HEK293 (cell line): ENCODE results near the gene ATP5PO.

Source experiments
- ATF2 ChIP-seq: fragments of 450-650 bp; formaldehyde crosslinking; IDR thresholded peaks from 2 replicates; pipeline ENCODE4 v1.5.1; 2016; ENCODE audit warnings: missing biosample characterization, missing genetic modification characterization, low read depth
- PRDM1 ChIP-seq: fragments of 450-650 bp; formaldehyde crosslinking; IDR thresholded peaks from 2 replicates; pipeline ENCODE4; 2016; ENCODE audit warnings: missing biosample characterization, missing genetic modification characterization
- PRDM6 ChIP-seq: fragments of 450-650 bp; formaldehyde crosslinking; IDR thresholded peaks from 2 replicates; pipeline ENCODE4 v1.5.1; 2017; ENCODE audit warnings: missing biosample characterization, missing genetic modification characterization
- REPIN1 ChIP-seq: fragments of 450-650 bp; formaldehyde crosslinking; IDR thresholded peaks from 2 replicates; pipeline ENCODE4 v1.5.1; 2017; ENCODE audit warnings: missing biosample characterization, missing genetic modification characterization, low read depth
- SCRT2 ChIP-seq: fragments of 450-650 bp; formaldehyde crosslinking; IDR thresholded peaks from 2 replicates; pipeline ENCODE4 v1.5.1; 2016; ENCODE audit warnings: missing biosample characterization, missing genetic modification characterization
- ZBTB7A ChIP-seq: fragments of 450-650 bp; formaldehyde crosslinking; IDR thresholded peaks from 2 replicates; pipeline ENCODE4 v1.5.1; 2016; ENCODE audit warnings: low read depth, missing biosample characterization, missing genetic modification characterization
- ZEB2 ChIP-seq: fragments of 450-650 bp; formaldehyde crosslinking; IDR thresholded peaks from 2 replicates; pipeline ENCODE4 v1.5.1; 2016; ENCODE audit warnings: missing biosample characterization, missing genetic modification characterization
- ZNF146 ChIP-seq: fragments of 450-650 bp; formaldehyde crosslinking; IDR thresholded peaks from 2 replicates; pipeline ENCODE4 v1.5.1; 2016; ENCODE audit warnings: missing biosample characterization, missing genetic modification characterization
- ZNF16 ChIP-seq: fragments of 450-650 bp; formaldehyde crosslinking; IDR thresholded peaks from 2 replicates; pipeline ENCODE4 v1.5.1; 2016; ENCODE audit warnings: low read depth, missing biosample characterization, missing genetic modification characterization
- ZNF211 ChIP-seq: fragments of 450-650 bp; formaldehyde crosslinking; IDR thresholded peaks from 2 replicates; pipeline ENCODE4 v1.5.1; 2016; ENCODE audit warnings: low read depth, missing biosample characterization, missing genetic modification characterization
- ZNF239 ChIP-seq: fragments of 450-650 bp; formaldehyde crosslinking; IDR thresholded peaks from 2 replicates; pipeline ENCODE4 v1.5.1; 2016; ENCODE audit warnings: missing biosample characterization, missing genetic modification characterization
- ZNF248 ChIP-seq: fragments of 450-650 bp; formaldehyde crosslinking; IDR thresholded peaks from 2 replicates; pipeline ENCODE4 v1.5.1; 2017; ENCODE audit warnings: missing biosample characterization, missing genetic modification characterization
- ZNF302 ChIP-seq: fragments of 450-650 bp; formaldehyde crosslinking; IDR thresholded peaks from 2 replicates; pipeline ENCODE4 v1.5.1; 2016; ENCODE audit warnings: missing biosample characterization, missing genetic modification characterization, low read depth
- ZNF354C ChIP-seq: fragments of 450-650 bp; formaldehyde crosslinking; IDR thresholded peaks from 2 replicates; pipeline ENCODE4 v1.5.1; 2016; ENCODE audit warnings: missing biosample characterization, missing genetic modification characterization, low read depth, borderline replicate concordance
- ZNF473 ChIP-seq: fragments of 450-650 bp; formaldehyde crosslinking; IDR thresholded peaks from 2 replicates; pipeline ENCODE4 v1.5.1; 2017; ENCODE audit warnings: missing biosample characterization, missing genetic modification characterization
- ZNF513 ChIP-seq: fragments of 450-650 bp; IDR thresholded peaks from 2 replicates; pipeline ENCODE4 v1.5.1; 2018; ENCODE audit warnings: missing biosample characterization, missing genetic modification characterization
- ZNF514 ChIP-seq: fragments of 450-650 bp; formaldehyde crosslinking; IDR thresholded peaks from 2 replicates; pipeline ENCODE4 v1.5.1; 2016; ENCODE audit warnings: missing biosample characterization, missing genetic modification characterization
- ZNF555 ChIP-seq: fragments of 450-650 bp; formaldehyde crosslinking; conservative IDR thresholded peaks from 2 replicates; pipeline ENCODE4 v1.5.1; 2017; ENCODE audit warnings: missing biosample characterization, mild to moderate bottlenecking, missing genetic modification characterization, inconsistent platforms
- ZNF621 ChIP-seq: fragments of 450-650 bp; formaldehyde crosslinking; IDR thresholded peaks from 2 replicates; pipeline ENCODE4 v1.5.1; 2017; ENCODE audit warnings: missing biosample characterization, missing genetic modification characterization
- ZNF626 ChIP-seq: fragments of 450-650 bp; sonication (Bioruptor Pico); formaldehyde crosslinking; IDR thresholded peaks from 2 replicates; pipeline ENCODE4 v1.5.1; 2018; ENCODE audit warnings: missing biosample characterization, missing genetic modification characterization, inconsistent platforms
- ZNF658 ChIP-seq: fragments of 450-650 bp; formaldehyde crosslinking; IDR thresholded peaks from 2 replicates; pipeline ENCODE4; 2016; ENCODE audit warnings: missing biosample characterization, missing genetic modification characterization
- ZNF677 ChIP-seq: fragments of 450-650 bp; IDR thresholded peaks from 2 replicates; pipeline ENCODE4 v1.5.0; 2018; ENCODE audit warnings: missing biosample characterization, mild to moderate bottlenecking, missing genetic modification characterization, moderate library complexity
- ZNF768 ChIP-seq: fragments of 450-650 bp; formaldehyde crosslinking; IDR thresholded peaks from 2 replicates; pipeline ENCODE4 v1.5.1; 2018; ENCODE audit warnings: missing biosample characterization, mild to moderate bottlenecking, missing genetic modification characterization
- ZNF776 ChIP-seq: fragments of 450-650 bp; formaldehyde crosslinking; IDR thresholded peaks from 2 replicates; pipeline ENCODE4 v1.5.0; 2017; ENCODE audit warnings: missing biosample characterization, missing genetic modification characterization, borderline replicate concordance
- TF ChIP-seq, protein P1 (sequence below): fragments of 450-650 bp; formaldehyde crosslinking; IDR thresholded peaks from 2 replicates; pipeline ENCODE4 v1.5.1; 2016; ENCODE audit warnings: missing biosample characterization, missing genetic modification characterization
- TF ChIP-seq, protein P2 (sequence below): fragments of 450-650 bp; formaldehyde crosslinking; IDR thresholded peaks from 2 replicates; pipeline ENCODE4 v1.5.1; 2016; ENCODE audit warnings: missing biosample characterization, missing genetic modification characterization, borderline replicate concordance

The ATP5PO gene

GRCh38 chr21:33915368-33916199 lies at the start of gene ATP5PO (continued):
- no peak for TF ChIP-seq ZNF354C
- TF ChIP-seq ZNF211 (tag by site-specific recombination) = no peak
- TF ChIP-seq ZNF16 = no peak
- TF ChIP-seq ATF2 (tag by site-specific recombination) = peak; percentile 63; the same call in 1 of the 2 replicates
- no peak for TF ChIP-seq ZNF621
- no peak for TF ChIP-seq ZNF514 (tag by site-specific recombination)
- TF ChIP-seq PRDM6 (tag by site-specific recombination) = no peak
- no peak for TF ChIP-seq ZNF626 (tag by site-specific recombination)
- TF ChIP-seq ZNF513 = no peak
- 0 out of 2 replicates have a peak, but pooled peaks have one; percentile 41 for TF ChIP-seq REPIN1 (tag by site-specific recombination)
- TF ChIP-seq ZNF146 (tag by site-specific recombination) = no peak
- TF ChIP-seq ZNF248 (tag by site-specific recombination) = no peak
- TF ChIP-seq, protein P1, sequence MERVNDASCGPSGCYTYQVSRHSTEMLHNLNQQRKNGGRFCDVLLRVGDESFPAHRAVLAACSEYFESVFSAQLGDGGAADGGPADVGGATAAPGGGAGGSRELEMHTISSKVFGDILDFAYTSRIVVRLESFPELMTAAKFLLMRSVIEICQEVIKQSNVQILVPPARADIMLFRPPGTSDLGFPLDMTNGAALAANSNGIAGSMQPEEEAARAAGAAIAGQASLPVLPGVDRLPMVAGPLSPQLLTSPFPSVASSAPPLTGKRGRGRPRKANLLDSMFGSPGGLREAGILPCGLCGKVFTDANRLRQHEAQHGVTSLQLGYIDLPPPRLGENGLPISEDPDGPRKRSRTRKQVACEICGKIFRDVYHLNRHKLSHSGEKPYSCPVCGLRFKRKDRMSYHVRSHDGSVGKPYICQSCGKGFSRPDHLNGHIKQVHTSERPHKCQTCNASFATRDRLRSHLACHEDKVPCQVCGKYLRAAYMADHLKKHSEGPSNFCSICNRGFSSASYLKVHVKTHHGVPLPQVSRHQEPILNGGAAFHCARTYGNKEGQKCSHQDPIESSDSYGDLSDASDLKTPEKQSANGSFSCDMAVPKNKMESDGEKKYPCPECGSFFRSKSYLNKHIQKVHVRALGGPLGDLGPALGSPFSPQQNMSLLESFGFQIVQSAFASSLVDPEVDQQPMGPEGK = peak; percentile 7; the same call in 1 of the 2 replicates
- no peak for TF ChIP-seq ZNF677 (tag by site-specific recombination)
- no peak for TF ChIP-seq ZNF658 (tag by site-specific recombination)
- no peak for TF ChIP-seq ZNF473
- no peak for TF ChIP-seq ZNF768 (tag by site-specific recombination)
- TF ChIP-seq, protein P2, sequence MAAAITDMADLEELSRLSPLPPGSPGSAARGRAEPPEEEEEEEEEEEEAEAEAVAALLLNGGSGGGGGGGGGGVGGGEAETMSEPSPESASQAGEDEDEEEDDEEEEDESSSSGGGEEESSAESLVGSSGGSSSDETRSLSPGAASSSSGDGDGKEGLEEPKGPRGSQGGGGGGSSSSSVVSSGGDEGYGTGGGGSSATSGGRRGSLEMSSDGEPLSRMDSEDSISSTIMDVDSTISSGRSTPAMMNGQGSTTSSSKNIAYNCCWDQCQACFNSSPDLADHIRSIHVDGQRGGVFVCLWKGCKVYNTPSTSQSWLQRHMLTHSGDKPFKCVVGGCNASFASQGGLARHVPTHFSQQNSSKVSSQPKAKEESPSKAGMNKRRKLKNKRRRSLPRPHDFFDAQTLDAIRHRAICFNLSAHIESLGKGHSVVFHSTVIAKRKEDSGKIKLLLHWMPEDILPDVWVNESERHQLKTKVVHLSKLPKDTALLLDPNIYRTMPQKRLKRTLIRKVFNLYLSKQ = no peak; the same call in 1 of the 2 replicates
- no peak for TF ChIP-seq ZNF302 (tag by site-specific recombination)
- no peak for TF ChIP-seq SCRT2
- no peak for TF ChIP-seq ZNF555 (tag by site-specific recombination)
- TF ChIP-seq ZNF239 (tag by site-specific recombination) = no peak
- 0 out of 2 replicates have a peak, but pooled peaks have one; percentile 54 for TF ChIP-seq ZBTB7A (tag by site-specific recombination)
- peak; percentile 57; the same call in 1 of the 2 replicates for TF ChIP-seq ZEB2 (tag by site-specific recombination)
- no peak for TF ChIP-seq PRDM1 (tag by site-specific recombination)
- TF ChIP-seq ZNF776 (tag by site-specific recombination) = no peak
